Karpas-422 (cell line): ENCODE results near the gene TM9SF2. TPM values are rescaled to one million over a fixed set of nuclear protein-coding genes. Genes with fewer than 3 reads are reported as not detected.

Source experiments
- DNase-seq: peaks from one replicate; pipeline ENCODE4 v3.0.0-alpha.2; 2015
- H2AFZ ChIP-seq: fragments of 200-600 bp; sonication (generic); 2 replicates; pipeline ENCODE4 v1.6.1; 2014; ENCODE audit warnings: antibody characterized with exemption, low read length, mixed read lengths
- H3K27ac ChIP-seq: fragments of 200-600 bp; sonication (generic); 2 replicates; pipeline ENCODE4 v1.5.1; 2014; ENCODE audit warnings: mild to moderate bottlenecking, low read length, moderate library complexity
- H3K27me3 ChIP-seq: fragments of 200-600 bp; sonication (generic); 2 replicates; pipeline ENCODE4 v1.6.1; 2014; ENCODE audit warnings: low read length, mixed read lengths
- H3K36me3 ChIP-seq: fragments of 200-600 bp; sonication (generic); 2 replicates; pipeline ENCODE4 v1.6.1; 2014; ENCODE audit warnings: low read length, mixed read lengths; ENCODE audit not compliant: insufficient read depth
- H3K4me1 ChIP-seq: fragments of 200-600 bp; sonication (generic); 2 replicates; pipeline ENCODE4 v1.6.1; 2014; ENCODE audit warnings: mild to moderate bottlenecking, low read length, mixed read lengths
- H3K4me2 ChIP-seq: fragments of 200-600 bp; sonication (generic); 2 replicates; pipeline ENCODE4 v1.6.1; 2014; ENCODE audit warnings: low read length, low read depth, mild to moderate bottlenecking; ENCODE audit not compliant: poor library complexity, severe bottlenecking
- H3K4me3 ChIP-seq: fragments of 200-600 bp; sonication (generic); 2 replicates; pipeline ENCODE4 v1.5.1; 2014; ENCODE audit warnings: mild to moderate bottlenecking, antibody characterized with exemption, low read length, mixed read lengths
- H3K79me2 ChIP-seq: fragments of 200-600 bp; sonication (generic); 2 replicates; pipeline ENCODE4 v1.6.1; 2014; ENCODE audit warnings: mild to moderate bottlenecking, low read length, mixed read lengths
- H3K9ac ChIP-seq: fragments of 200-600 bp; sonication (generic); 2 replicates; pipeline ENCODE4 v1.6.0; 2014; ENCODE audit warnings: low read length
- H3K9me2 ChIP-seq: fragments of 200-600 bp; sonication (generic), shearing (Covaris generic); replicated peaks from 2 replicates; pipeline ENCODE4 v1.6.0; 2014; ENCODE audit warnings: mild to moderate bottlenecking, low read length, moderate library complexity; ENCODE audit not compliant: insufficient read depth
- H3K9me3 ChIP-seq: fragments of 300-700, 200-600 bp; sonication (generic); 2 replicates; pipeline ENCODE4 v1.6.1; 2014; ENCODE audit warnings: low read length, mixed read lengths
- H4K20me1 ChIP-seq: fragments of 200-600 bp; sonication (generic); 2 replicates; pipeline ENCODE4 v1.6.1; 2014; ENCODE audit warnings: mild to moderate bottlenecking, antibody characterized with exemption, low read length, low read depth; ENCODE audit not compliant: insufficient read depth
- total RNA-seq: library from RNA; depleted of rRNA; stranded (reverse); fragments of >200 nt; shearing (Covaris generic); gene quantifications from 2 replicates; pipeline ENCODE4 v1.2.3, GENCODE V29; 2014; ENCODE audit warnings: low replicate concordance

Gene TM9SF2
- total RNA-seq, 1 experiment from 2014 or later, result 134 TPM

- H3K27ac ChIP-seq, result no peak overlapping the region
- peaks cover 23% of the 10 kb centered on the region for H3K36me3 ChIP-seq
- H3K27me3 ChIP-seq, result no peaks in the 10 kb centered on the region
- no peak for DNase-seq
- peaks cover 20% of the 10 kb centered on the region; the same call in 1 of the 2 replicates for H4K20me1 ChIP-seq
- H2AFZ ChIP-seq, result no peak overlapping the region
- no peaks in the 10 kb centered on the region for H3K9me2 ChIP-seq
- no peak overlapping the region for H3K4me2 ChIP-seq
- H3K79me2 ChIP-seq, result peaks cover 100% of the 10 kb centered on the region
- H3K9ac ChIP-seq, result no peak overlapping the region
- H3K9me3 ChIP-seq, result no peaks in the 10 kb centered on the region
- H3K4me3 ChIP-seq, result no peak overlapping the region
- H3K4me1 ChIP-seq, result peaks cover 71% of the 10 kb centered on the region
Observed at GRCh38 chr13:99509479-99509878, 8.2 kb downstream of the TM9SF2 start.

GRCh38 chr13:99514801-99515200, 13.5 kb downstream of the TM9SF2 start:
- peaks cover 34% of the 10 kb centered on the region for H3K4me1 ChIP-seq
- H3K4me3 ChIP-seq, result no peak overlapping the region
- H3K27ac ChIP-seq, result no peak overlapping the region
- H4K20me1 ChIP-seq, result peaks cover 3% of the 10 kb centered on the region; the same call in 1 of the 2 replicates
- H3K27me3 ChIP-seq, result no peaks in the 10 kb centered on the region
- no peak overlapping the region for H3K4me2 ChIP-seq
- DNase-seq, result no peak
- no peak overlapping the region for H3K9ac ChIP-seq
- peaks cover 96% of the 10 kb centered on the region for H3K79me2 ChIP-seq
- no peaks in the 10 kb centered on the region for H3K9me2 ChIP-seq
- no peak overlapping the region for H2AFZ ChIP-seq
- H3K36me3 ChIP-seq, result peaks cover 21% of the 10 kb centered on the region; the same call in 1 of the 2 replicates
- no peaks in the 10 kb centered on the region for H3K9me3 ChIP-seq

GRCh38 chr13:99516153-99516929, 15.1 kb downstream of the TM9SF2 start:
- no peak overlapping the region for H3K9ac ChIP-seq
- H4K20me1 ChIP-seq, result peaks cover 3% of the 10 kb centered on the region; the same call in 1 of the 2 replicates
- no peaks in the 10 kb centered on the region for H3K9me3 ChIP-seq
- H3K27me3 ChIP-seq, result no peaks in the 10 kb centered on the region
- no peak overlapping the region for H3K4me2 ChIP-seq
- no peak for DNase-seq
- no peak overlapping the region for H2AFZ ChIP-seq
- peaks cover 29% of the 10 kb centered on the region for H3K4me1 ChIP-seq
- H3K79me2 ChIP-seq, result peaks cover 93% of the 10 kb centered on the region
- no peak overlapping the region for H3K4me3 ChIP-seq
- H3K9me2 ChIP-seq, result no peaks in the 10 kb centered on the region
- H3K27ac ChIP-seq, result no peak overlapping the region
- H3K36me3 ChIP-seq, result peaks cover 31% of the 10 kb centered on the region

- Histone ChIP-seq H3K4me1 (peaks cover 17% of the 10 kb centered on the region), H3K9me2 (no peaks in the 10 kb centered on the region), H3K79me2 (peaks cover 88% of the 10 kb centered on the region), H3K36me3 (peaks cover 36% of the 10 kb centered on the region), H3K27ac (no peak overlapping the region), H3K4me3 (no peak overlapping the region), H3K27me3 (no peaks in the 10 kb centered on the region), H3K4me2 (no peak overlapping the region), H3K9ac (no peak overlapping the region), H4K20me1 (peaks cover 3% of the 10 kb centered on the region; the same call in 1 of the 2 replicates), H2AFZ (no peak overlapping the region), H3K9me3 (no peaks in the 10 kb centered on the region)
- no peak for DNase-seq
Observed at GRCh38 chr13:99517577-99517976, 16.3 kb downstream of the TM9SF2 start.

- no peak for DNase-seq
- Histone ChIP-seq H3K9me2 (no peaks in the 10 kb centered on the region), H3K9ac (no peak overlapping the region), H2AFZ (no peak overlapping the region), H3K36me3 (peaks cover 40% of the 10 kb centered on the region), H3K27me3 (no peaks in the 10 kb centered on the region), H3K4me1 (peaks cover 13% of the 10 kb centered on the region), H3K27ac (no peak overlapping the region), H4K20me1 (peaks cover 3% of the 10 kb centered on the region; the same call in 1 of the 2 replicates), H3K9me3 (no peaks in the 10 kb centered on the region), H3K4me2 (no peak overlapping the region), H3K79me2 (peaks cover 88% of the 10 kb centered on the region), H3K4me3 (no peak overlapping the region)
Observed at GRCh38 chr13:99517984-99518383, 16.7 kb downstream of the TM9SF2 start.

GRCh38 chr13:99522298-99522697, 21.0 kb downstream of the TM9SF2 start:
- Histone ChIP-seq H3K27ac (no peak overlapping the region), H3K9me2 (no peaks in the 10 kb centered on the region), H3K79me2 (peaks cover 82% of the 10 kb centered on the region), H3K4me1 (no peaks in the 10 kb centered on the region), H3K4me2 (no peak overlapping the region), H3K36me3 (peaks cover 50% of the 10 kb centered on the region), H3K9me3 (no peaks in the 10 kb centered on the region), H3K9ac (no peak overlapping the region), H3K4me3 (no peak overlapping the region), H3K27me3 (no peaks in the 10 kb centered on the region), H4K20me1 (0 out of 2 replicates have a peak, but pooled peaks cover 8% of the 10 kb centered on the region), H2AFZ (no peak overlapping the region)
- DNase-seq, result no peak

GRCh38 chr13:99523838-99524237, 22.6 kb downstream of the TM9SF2 start:
- Histone ChIP-seq H3K4me1 (peaks cover 2% of the 10 kb centered on the region; the same call in 1 of the 2 replicates), H3K9me3 (no peaks in the 10 kb centered on the region), H2AFZ (no peak overlapping the region), H3K36me3 (peaks cover 46% of the 10 kb centered on the region), H3K9ac (no peak overlapping the region), H3K27me3 (no peaks in the 10 kb centered on the region), H3K27ac (no peak overlapping the region), H3K9me2 (no peaks in the 10 kb centered on the region), H3K79me2 (peaks cover 78% of the 10 kb centered on the region), H3K4me3 (no peak overlapping the region), H3K4me2 (no peak overlapping the region), H4K20me1 (peaks cover 18% of the 10 kb centered on the region)
- DNase-seq, result no peak

- no peak overlapping the region for H3K4me3 ChIP-seq
- H3K9me2 ChIP-seq, result no peaks in the 10 kb centered on the region
- peaks cover 44% of the 10 kb centered on the region; the same call in 1 of the 2 replicates for H3K36me3 ChIP-seq
- peaks cover 2% of the 10 kb centered on the region; the same call in 1 of the 2 replicates for H3K4me1 ChIP-seq
- H3K9ac ChIP-seq, result no peak overlapping the region
- H3K27ac ChIP-seq, result no peak overlapping the region
- H2AFZ ChIP-seq, result no peak overlapping the region
- H3K9me3 ChIP-seq, result no peaks in the 10 kb centered on the region
- peaks cover 19% of the 10 kb centered on the region for H4K20me1 ChIP-seq
- H3K4me2 ChIP-seq, result no peak overlapping the region
- no peak for DNase-seq
- no peaks in the 10 kb centered on the region for H3K27me3 ChIP-seq
- peaks cover 78% of the 10 kb centered on the region for H3K79me2 ChIP-seq
Observed at GRCh38 chr13:99525967-99526366, 24.7 kb downstream of the TM9SF2 start.
